ENCODE results near the gene SBF2.

DNA sequence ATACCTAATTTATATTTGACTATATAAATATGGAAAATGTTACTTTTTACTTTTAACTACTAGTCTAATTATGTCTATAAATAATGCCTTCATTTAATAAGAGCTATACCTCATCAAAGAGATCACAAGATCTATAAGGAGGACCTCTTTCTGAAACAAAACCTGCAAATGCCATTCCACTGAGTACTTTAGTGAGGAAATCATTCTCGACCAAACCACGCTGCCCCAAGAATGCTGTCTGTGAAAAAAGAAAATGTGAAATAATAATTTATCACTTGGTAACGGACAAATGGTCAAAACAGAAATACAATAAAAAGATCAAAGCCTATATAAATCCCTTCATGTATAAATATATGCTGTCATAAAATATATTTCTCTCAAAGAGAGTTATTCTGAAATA is 301.7 kb downstream of the SBF2 start:
- TF ChIP-seq, protein P1, sequence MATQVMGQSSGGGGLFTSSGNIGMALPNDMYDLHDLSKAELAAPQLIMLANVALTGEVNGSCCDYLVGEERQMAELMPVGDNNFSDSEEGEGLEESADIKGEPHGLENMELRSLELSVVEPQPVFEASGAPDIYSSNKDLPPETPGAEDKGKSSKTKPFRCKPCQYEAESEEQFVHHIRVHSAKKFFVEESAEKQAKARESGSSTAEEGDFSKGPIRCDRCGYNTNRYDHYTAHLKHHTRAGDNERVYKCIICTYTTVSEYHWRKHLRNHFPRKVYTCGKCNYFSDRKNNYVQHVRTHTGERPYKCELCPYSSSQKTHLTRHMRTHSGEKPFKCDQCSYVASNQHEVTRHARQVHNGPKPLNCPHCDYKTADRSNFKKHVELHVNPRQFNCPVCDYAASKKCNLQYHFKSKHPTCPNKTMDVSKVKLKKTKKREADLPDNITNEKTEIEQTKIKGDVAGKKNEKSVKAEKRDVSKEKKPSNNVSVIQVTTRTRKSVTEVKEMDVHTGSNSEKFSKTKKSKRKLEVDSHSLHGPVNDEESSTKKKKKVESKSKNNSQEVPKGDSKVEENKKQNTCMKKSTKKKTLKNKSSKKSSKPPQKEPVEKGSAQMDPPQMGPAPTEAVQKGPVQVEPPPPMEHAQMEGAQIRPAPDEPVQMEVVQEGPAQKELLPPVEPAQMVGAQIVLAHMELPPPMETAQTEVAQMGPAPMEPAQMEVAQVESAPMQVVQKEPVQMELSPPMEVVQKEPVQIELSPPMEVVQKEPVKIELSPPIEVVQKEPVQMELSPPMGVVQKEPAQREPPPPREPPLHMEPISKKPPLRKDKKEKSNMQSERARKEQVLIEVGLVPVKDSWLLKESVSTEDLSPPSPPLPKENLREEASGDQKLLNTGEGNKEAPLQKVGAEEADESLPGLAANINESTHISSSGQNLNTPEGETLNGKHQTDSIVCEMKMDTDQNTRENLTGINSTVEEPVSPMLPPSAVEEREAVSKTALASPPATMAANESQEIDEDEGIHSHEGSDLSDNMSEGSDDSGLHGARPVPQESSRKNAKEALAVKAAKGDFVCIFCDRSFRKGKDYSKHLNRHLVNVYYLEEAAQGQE (IDR thresholded peaks at IDR 0.05; ENCODE audit: insufficient read depth in 1 of 2, low read depth in 2 of 2, low read length in 2 of 2), result no peak
- no peak for TF ChIP-seq POLR2AphosphoS5 (IDR thresholded peaks at IDR 0.05; ENCODE audit: low read depth, low read length)

Data from PFSK-1 (cell line).